SW 1271 (cell line): Measurements from ENCODE around the gene FGF1.
"Not testable (repeated sequence)": the region's sequence is repeated elsewhere in the genome, so short reads cannot be mapped to it uniquely, and the experiment has no call there.

ENCODE experiments used
- DNase-seq, 2 experiments: peaks; one replicate each; lab custom pipeline; 2025; lab: John Stamatoyannopoulos, UW

Gene FGF1

DNA sequence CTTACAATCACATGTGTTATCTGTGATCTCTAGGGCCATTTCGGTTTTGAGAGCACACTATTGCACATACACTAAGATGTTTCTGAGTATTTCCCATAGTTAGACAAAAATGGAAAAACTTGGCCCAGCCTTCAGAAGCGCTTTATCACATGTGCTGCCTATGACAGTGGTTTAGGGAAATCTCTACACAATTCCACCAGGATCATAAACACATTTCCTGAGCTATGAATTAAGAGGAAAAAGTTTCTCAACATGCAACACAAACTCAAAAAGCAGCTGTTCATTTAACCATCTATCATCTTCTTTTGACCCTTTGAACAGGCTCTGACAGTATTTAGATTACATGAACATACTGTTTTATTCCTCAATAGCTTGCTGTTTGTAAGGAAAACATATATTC lies 15.1 kb downstream of the FGF1 start:
- no peak for DNase-seq

DNA sequence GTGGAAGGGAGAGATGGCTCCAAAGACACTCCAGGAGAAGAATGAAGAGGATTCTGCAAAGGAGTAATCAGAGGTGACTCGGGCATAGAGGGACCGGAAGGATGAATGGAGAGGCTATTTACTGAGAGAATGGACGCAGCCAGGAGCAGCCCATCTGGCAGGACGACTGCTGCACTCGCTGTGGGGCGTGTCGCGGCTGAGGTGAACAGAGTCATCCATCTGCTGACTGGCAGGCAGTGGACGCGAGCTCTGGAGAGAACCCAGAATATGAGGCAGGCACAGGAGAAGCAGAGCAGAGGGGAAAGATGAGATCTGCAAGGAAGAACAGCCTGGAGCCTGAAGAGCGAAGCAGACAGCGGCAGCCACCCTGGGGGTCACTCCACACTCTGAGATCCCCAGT lies 16.4 kb downstream of the FGF1 start:
- no peak for DNase-seq

DNA sequence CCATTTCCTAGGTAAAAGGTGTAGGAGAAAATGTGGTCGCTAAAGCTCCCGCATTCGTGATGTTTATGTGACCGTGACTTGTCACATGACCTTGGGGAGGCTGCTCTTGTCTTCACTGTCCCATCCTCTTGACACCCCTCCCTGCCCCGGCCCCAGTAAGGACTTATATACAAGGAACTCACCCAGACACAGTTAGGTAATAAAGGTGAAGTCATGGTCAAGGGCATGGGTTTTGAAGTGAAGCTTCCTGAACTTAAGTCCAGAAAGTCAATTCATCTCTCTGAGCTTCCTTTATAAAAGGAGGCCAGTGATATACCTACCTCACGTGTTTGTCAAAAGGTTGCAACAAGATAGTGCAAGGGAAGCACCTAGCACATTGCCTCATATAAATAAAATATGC lies 17.6 kb downstream of the FGF1 start:
- no peak for DNase-seq

DNA sequence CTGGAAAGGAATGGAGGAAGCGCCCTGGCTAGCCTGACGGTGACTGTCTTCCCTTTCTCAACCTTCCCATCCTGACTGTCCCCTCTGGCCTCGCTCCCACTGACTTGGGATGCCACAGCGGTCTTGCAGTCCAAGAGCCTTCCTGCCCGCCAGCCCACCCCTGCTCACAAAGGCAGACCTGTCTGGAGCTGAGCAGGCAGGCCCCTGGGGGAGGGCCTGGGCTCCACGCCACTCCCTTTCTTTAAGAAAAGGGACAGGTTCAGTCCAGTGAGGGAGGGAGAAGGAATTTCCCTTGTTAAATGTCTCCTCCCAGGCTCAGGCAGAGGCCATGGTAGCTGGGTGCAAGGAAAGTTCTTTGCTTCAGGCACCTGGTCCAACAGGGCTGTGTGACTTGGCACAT lies 18.1 kb downstream of the FGF1 start:
- DNase-seq, result no peak

DNA sequence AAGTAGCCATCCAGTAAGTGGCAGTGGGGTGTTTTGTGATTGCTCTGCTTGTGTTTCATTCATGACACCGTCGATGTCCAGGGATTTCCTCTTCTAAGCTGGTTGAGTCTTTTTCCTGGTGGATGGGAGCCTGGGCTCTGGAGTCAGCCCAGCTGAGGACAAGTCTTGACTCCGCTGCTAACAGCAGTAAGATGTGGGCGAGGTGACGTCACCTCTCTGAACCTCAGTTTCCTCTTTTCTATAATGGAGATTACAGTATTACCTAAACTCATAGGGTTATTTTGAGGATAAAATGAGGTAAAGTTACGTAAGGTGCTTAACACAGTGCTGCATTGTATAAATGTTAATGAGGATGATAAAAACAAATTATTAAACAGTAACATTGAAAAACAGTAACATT lies 21.3 kb downstream of the FGF1 start:
- no peak for DNase-seq

DNA sequence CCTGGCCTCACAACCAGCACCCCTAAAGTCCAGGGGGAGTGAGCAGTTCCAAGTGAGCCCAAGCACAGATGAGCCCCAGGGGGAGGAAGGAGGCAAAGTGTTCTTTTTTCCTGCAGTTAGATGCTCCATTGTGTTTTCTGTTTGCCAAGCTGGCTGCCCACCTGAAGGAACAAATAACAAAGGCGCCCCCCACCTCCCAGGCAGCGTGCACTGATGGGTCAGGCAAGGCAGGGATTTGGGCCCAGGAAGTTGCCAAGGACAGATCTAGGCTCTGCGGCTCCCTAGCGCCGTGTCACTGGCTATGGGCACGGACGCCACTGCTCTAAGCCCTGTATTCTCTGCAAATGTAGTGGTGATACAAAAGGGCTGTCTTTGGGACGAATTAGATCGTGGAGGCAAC lies 21.8 kb downstream of the FGF1 start:
- no peak for DNase-seq

DNA sequence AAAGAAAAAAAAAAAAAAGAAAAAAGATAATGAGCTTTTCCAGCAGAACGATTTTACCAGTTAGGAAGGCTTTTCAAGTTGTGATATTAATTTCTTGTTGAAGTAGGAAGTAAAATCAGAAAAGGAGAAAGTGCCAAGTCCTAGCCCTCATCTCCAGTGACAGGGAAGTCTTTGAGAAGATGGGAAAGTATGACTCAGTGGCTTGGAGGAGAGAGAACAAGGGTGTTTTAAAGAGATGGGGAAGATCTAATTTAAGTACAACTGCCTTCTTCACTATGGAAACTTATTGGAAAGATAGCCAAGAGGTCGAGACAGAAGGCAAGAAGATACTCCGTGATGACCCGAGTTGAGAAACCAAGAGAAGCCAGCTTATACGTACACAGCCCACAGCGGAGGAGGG lies 22.6 kb downstream of the FGF1 start:
- no peak for DNase-seq

DNA sequence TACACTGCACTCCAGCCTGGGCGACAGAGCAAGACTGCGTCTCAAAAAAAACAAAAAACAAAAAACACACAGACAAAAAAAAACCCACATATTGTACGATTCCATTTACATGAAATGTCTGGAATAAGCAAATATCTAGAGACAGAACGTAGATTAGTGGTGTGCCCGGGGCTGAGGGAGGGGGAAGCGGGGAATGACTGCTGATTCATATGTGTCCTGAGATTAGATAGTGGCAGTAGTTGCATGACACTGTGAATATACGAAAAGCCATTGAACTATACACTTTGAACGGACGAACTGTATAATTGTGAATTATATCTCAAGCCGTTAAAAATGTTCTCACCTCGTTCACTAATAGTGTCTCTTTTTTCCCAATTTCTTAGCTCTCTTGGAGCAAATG lies 23.9 kb downstream of the FGF1 start:
- DNase-seq, result no peak

DNA sequence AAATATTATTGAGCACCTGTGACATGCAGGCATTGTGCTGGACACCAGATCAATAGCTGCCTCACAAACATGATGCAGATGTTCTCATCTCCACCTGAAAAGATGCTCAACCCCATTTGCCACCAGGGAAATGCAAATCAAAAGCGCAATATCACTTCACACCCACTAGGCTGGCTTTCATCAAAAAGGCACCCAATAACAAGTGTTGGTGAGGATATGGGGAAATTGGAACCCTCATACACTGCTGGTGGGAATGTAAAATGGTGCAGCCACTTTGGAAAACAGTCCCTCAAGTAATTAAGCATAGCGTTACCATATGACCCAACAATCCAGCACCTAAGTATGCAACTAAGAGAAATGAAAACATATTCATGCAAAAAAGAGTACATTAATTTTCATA lies 24.7 kb downstream of the FGF1 start:
- DNase-seq, result no peak

DNA sequence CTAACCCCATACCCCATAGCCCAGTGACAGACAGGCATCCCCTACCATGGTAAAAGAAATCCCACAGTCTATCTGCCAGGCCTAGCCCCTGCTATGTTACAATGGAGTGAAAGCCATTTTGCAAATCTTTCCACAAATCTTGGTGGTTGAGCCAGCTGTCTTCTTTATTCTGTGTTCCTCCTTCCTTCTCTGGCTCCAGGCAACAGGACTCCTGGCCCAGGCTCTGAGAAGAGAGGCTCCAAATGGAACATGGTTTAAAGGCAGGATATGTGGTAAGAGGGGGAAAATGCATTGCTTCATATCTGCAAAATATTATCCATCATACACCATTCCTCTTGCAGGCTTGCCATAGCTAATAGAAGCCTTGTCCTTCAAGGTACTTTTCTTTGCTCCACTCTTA lies 25.2 kb downstream of the FGF1 start:
- no peak for DNase-seq

DNA sequence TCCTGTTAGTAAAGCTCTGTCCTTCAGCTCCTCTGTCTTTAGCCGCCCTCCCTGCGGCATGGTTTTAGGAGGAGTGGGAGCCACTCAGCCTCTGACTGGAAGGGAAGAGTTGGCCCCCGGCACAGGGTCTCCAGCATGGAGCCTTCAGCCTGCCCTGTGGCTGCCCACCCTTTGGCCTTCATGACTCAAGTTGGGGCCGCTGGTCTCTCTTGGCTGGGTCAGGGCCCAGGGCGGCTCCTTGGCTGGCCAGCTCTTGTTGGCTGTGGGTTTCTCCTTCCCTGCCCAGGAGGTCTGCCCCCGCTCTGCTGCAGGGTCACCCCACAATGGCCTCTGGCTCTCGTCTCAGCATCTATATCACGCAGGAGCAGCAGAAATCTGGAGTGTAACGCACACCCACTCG lies 25.7 kb downstream of the FGF1 start:
- no peak for DNase-seq

DNA sequence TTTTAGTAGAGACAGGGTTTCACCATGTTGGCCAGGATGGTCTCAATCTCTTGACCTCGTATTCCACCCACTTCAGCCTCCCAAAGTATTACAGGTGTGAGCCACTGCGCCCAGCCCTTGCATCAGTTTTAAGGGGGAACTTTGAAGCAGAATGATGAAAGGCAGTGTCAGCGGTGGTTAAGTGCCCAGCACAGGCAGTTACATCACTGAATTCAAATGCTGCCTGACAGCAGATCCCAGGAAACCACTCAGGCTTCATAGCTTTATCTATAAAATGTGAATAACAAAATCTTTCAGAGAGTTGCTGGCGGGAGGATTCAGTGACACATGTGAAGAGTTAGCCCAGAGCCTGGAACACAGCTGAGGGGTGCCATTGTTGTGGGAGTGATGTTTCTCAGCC lies 26.5 kb downstream of the FGF1 start:
- no peak for DNase-seq

DNA sequence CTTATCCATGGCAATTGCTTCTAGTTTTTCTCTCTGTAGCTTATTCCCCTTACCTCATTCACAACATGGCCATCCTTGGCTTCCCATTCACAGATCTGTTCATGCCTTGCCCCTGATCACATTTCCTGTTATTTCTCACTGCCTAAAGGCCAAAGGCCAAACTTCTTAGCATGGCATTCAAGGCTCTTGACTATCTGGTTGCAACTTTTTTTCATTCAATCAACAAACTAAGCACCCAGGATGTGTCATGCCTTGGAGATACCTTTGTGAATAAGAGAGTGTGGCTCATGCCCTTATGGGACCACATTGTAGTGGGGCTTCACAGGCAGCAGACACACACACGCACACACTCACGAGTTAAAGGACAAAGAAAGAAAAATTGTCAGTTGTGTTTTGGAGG lies 27.6 kb downstream of the FGF1 start:
- no peak for DNase-seq

DNA sequence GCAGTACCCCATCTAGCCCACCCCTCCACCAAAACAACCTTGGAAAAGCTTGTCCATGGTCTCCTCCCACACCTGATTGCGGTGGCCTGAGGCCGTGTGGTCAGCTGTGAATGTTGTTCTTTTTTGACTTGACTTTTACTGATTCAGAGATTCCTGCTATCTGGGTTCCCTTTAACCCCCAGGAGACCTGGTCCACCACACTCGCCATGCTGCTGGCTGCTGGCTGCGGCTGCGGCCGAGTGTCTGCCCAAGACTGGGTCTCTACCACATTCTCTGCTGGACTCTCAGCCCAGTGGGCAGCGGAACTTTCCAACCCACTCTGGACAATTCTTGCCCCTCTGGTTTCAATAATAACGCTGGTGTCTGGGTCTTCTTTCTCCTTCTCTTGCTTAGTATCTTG lies 28.4 kb downstream of the FGF1 start:
- no peak for DNase-seq

DNA sequence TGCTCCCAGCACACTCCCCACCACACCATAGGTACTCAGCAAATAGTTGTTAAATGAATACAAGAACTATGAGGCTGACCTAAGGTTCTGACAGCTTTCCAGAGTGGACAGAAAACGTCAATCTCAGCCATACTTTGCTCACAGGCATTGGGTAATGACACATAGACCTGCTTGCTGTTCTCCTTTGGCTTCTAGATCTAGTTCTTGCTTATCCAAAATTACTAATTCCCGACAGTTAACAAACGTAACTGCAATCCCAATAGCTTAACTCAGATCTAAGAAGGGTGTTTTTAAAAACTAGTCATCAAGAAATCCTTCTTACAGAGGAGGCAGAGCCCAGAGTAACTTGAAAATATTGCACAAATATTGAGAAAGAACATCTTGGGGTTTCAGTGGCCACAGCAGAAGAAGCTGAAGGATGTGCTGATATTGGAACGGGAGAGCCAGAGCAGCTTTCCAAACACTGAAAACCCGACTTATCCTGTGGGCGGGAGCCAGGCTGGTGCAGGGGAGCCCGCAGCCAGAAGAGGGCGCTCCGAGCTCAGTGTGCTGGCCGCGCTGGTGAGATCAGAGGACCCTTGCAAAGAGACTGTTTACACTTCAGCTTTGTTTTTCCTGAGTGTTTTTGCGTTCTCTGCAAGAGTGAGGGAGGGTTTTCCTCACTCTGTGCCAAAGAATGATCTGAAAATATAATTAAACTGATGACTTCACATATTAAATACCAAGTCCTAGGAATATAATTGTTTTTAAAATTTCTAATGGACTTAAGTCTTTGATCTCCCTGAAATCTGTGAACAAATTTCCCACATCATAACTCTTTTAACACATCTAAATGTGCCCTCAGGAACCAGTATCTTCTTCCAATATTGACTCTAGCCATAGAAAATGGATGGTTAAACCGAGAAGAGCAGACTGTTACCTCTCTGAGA lies 30.3 kb downstream of the FGF1 start:
- DNase-seq, result peak in 1 of 2 experiments; percentile 61

DNA sequence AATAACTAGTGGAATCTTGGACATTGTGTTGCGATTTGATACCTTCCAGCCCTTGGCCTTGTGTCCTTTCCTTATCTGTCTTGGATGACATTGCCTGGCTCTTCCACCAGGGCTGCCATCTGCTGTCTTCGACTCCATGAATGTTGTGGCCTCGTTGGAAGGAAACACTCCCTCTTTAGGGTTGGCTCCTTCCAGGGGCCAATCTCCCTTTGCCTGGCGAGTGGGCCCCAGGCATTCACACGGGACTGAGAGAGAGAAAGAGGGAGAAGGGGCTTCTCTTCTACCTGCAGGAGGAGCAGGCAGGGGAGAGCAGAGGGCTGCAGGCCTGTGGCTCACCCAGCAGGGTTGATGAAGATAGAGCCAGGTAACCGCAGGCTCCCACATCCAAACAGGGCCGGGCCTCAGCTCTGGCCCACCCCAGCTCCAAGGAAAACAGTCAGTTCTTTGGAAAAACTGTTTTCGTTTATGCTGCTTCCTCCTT lies 31.3 kb downstream of the FGF1 start:
- no peak for DNase-seq

DNA sequence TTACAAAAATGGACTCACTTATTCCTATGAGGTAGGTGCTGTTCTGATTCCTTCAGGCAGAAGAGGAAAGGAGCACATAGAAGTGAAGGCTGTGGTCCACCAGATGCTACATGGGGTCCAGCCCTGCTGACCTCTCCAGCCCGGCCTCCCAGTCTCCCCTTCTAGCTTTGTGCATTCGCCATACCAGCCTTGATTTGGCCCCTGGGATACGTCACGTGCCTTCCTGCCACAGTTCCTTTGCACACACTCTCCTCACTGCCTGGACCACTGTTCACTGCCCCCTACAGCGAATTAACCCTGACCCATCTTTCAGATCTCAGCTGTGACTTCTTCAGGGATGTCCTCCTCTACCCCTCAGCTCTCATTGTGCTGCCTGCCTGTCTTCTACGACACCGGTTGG lies 32.6 kb downstream of the FGF1 start:
- DNase-seq, result no peak

DNA sequence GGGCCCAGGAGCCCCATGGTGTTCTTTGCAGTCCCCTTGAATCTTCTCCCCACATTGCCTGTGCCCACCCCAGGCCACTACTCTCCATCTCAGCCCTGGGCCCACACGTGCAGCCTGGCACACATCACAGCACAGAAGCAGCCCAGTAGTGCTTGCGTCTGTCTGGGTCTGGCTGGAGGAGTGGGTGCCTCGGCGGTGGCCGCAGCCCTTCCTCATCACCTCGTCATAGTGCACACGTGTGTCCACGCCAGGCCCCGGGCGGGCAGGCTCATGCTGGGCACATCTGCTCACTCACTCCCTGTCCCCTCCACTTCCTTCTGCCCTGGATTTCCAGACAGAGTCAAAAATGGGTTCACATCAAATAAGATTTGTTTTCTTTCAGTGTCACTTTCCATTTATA lies 33.3 kb downstream of the FGF1 start:
- no peak for DNase-seq

DNA sequence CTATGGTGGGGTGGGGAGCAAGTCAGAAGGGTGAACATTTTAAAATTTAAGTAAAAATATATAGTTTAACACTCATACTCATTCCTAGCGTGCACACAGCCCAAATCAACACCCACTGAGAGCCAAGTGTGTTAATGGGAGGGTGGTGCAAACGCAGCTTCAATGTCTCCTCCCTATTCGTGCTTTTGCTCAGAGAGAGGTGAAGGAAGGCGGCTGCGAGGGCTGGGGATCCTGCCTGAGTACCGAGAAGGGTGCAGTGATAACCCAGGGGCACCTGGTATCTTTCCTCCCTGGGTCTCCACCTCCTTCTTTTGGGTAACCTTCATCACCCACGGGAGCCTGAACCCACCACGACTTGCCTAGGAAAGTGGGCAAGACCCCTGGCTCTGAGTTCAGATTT lies 35.0 kb downstream of the FGF1 start:
- no peak for DNase-seq

DNA sequence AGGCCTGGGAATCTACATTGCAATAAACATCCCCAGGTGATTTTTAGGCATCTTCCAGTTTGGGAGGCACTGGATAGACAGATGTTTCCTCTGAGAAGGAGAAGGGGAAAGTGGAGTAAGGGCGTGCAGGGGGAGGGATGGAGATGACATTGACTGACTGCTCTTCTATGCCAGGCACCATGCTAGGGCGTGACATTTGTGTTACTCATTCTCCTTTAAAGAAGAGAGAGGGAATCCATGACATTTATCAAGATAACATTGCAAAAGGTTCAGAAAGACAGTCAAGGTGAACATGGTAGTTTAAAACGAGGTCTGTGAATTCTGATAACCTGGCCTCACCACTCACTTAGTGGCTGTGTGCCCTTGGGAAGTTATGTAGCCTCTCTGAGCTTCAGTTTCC lies 35.8 kb downstream of the FGF1 start:
- DNase-seq, result no peak

DNA sequence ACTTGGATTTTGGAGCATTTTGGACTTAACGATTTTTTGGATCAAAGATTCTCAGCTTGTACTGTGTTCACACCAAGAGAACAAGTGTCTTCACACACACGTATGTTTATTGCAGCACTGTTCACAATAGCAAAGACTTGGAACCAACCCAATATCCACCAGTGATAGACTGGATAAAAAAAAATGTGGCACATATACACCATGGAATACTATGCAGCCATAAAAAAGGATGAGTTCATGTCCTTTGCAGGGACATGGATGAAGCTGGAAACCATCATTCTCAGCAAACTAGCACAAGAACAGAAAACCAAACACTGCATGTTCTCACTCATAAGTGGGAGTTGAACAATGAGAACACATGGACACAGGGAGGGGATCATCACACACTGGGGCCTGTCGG lies 37.8 kb downstream of the FGF1 start:
- DNase-seq, result not testable (repeated sequence)

DNA sequence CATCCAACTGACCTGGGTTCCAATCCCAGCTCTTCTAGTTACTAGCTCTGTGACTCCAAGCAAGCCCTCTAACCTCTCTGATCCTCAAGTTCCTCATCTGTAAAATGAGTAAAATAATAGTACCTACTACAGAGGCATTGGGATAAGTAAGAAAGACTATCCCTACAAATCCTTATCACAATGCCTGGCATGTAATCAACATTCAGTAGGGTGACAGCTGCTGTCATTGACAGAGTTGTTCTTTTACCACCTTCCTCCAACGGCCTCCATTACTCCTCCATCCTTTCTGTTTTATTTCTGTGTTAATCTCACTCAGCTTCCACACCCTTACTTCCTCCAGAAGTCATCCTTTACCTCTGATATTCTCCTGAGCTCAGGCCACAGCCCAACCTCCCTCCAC lies 40.4 kb downstream of the FGF1 start:
- no peak for DNase-seq

DNA sequence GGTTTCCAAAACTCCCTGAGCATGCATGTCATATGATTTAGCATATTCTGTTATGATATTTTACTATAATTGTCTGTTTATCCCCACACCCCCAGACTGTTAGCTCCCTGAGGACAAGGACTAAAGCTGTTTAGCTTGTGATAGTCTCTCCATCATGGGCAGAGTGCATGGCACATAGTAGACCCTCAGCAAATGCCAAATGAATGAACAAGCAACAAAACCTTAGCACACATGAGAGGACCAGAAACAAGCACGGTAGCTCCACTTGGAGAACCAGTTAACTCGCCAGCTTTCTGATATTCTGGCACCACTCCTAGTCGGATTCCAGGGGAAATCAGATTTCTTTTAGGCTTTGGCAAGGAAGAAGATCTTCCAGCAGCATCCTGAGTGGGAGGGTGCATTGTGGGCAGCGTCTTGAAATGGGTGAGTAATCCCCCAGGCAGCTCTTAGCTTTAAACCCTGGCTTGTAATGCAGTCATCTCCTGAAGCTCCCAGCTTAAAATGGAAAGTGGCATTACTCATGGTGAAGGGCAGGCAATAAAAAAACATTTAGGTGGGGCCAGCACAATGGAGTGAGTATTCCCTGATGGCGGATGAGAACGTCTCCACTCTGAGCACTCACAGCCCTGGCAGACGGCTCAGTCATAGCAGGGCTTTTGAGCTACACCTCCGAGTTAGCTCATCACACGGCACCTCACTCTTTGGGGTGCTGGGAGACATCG lies 41.1 kb downstream of the FGF1 start:
- peak; percentile 91 to 95 for DNase-seq
